KMS-11 (cell line): ENCODE data around the gene ETHE1.

Experiments
- H2AFZ ChIP-seq: fragments of 200-600 bp; sonication (generic); 2 replicates; pipeline ENCODE4 v1.6.1; 2016; ENCODE audit warnings: antibody characterized with exemption, mixed run types, low read depth
- H3K27ac ChIP-seq: fragments of 200-600 bp; sonication (generic); 2 replicates; pipeline ENCODE4 v1.6.1; 2016; ENCODE audit warnings: mild to moderate bottlenecking, mixed run types
- H3K27me3 ChIP-seq: fragments of 200-600 bp; sonication (generic); 2 replicates; pipeline ENCODE4 v1.6.1; 2017; ENCODE audit warnings: mild to moderate bottlenecking, low read depth, mixed run types, moderate library complexity; ENCODE audit not compliant: insufficient read depth
- H3K36me3 ChIP-seq: fragments of 200-600 bp; sonication (generic); 2 replicates; pipeline ENCODE4 v1.6.1; 2017; ENCODE audit warnings: mild to moderate bottlenecking, mixed run types; ENCODE audit not compliant: insufficient read depth
- H3K4me1 ChIP-seq: fragments of 200-600 bp; sonication (generic); 2 replicates; pipeline ENCODE4 v1.6.1; 2016; ENCODE audit warnings: mild to moderate bottlenecking, low read depth, mixed run types; ENCODE audit not compliant: poor library complexity, severe bottlenecking
- H3K4me2 ChIP-seq: fragments of 200-600 bp; sonication (generic); 2 replicates; pipeline ENCODE4 v1.7.0; 2016; ENCODE audit warnings: mild to moderate bottlenecking, mixed run types
- H3K4me3 ChIP-seq: fragments of 200-600 bp; sonication (generic); IDR thresholded peaks from 2 replicates; pipeline ENCODE4 v1.6.1; 2017; ENCODE audit warnings: low read depth, low read length, mixed read lengths; ENCODE audit not compliant: insufficient read depth
- H3K79me2 ChIP-seq: fragments of 200-600 bp; sonication (generic); 2 replicates; pipeline ENCODE4 v1.6.1; 2016; ENCODE audit warnings: low read depth, mixed run types; ENCODE audit not compliant: insufficient read depth
- H3K9ac ChIP-seq: fragments of 200-600 bp; sonication (generic); 2 replicates; pipeline ENCODE4 v1.6.1; 2016; ENCODE audit warnings: mild to moderate bottlenecking, mixed run types
- H4K20me1 ChIP-seq: fragments of 200-600 bp; sonication (generic); 2 replicates; pipeline ENCODE4 v1.6.1; 2016; ENCODE audit warnings: mild to moderate bottlenecking, mixed run types; ENCODE audit not compliant: insufficient read depth
- CTCF ChIP-seq: fragments of 200-600 bp; sonication (generic); conservative IDR thresholded peaks from 2 replicates; pipeline ENCODE4 v1.6.1; 2017; ENCODE audit warnings: low read depth, mild to moderate bottlenecking, antibody characterized with exemption, low read length, moderate library complexity, mixed read lengths

Gene ETHE1

GRCh38 chr19:43489979-43490599, 36.9 kb downstream of the ETHE1 start:
- H3K27me3 ChIP-seq = no peaks in the 10 kb centered on the region
- H3K4me1 ChIP-seq = no peaks in the 10 kb centered on the region
- no peak for TF ChIP-seq CTCF
- no peaks in the 10 kb centered on the region for H3K79me2 ChIP-seq
- H4K20me1 ChIP-seq = no peaks in the 10 kb centered on the region
- no peak overlapping the region for H3K9ac ChIP-seq
- H3K36me3 ChIP-seq = no peaks in the 10 kb centered on the region
- no peak overlapping the region for H3K4me3 ChIP-seq
- H3K4me2 ChIP-seq = no peak overlapping the region
- no peak overlapping the region for H3K27ac ChIP-seq
- no peak overlapping the region for H2AFZ ChIP-seq

GRCh38 chr19:43489310-43489709, 37.7 kb downstream of the ETHE1 start:
- H2AFZ ChIP-seq = no peak overlapping the region
- H3K4me2 ChIP-seq = no peak overlapping the region
- TF ChIP-seq CTCF = no peak
- no peak overlapping the region for H3K4me3 ChIP-seq
- H4K20me1 ChIP-seq = no peaks in the 10 kb centered on the region
- H3K36me3 ChIP-seq = no peaks in the 10 kb centered on the region
- H3K27ac ChIP-seq = no peak overlapping the region
- H3K9ac ChIP-seq = no peak overlapping the region
- no peaks in the 10 kb centered on the region for H3K4me1 ChIP-seq
- no peaks in the 10 kb centered on the region for H3K27me3 ChIP-seq
- H3K79me2 ChIP-seq = no peaks in the 10 kb centered on the region

GRCh38 chr19:43488179-43488578, 38.8 kb downstream of the ETHE1 start:
- TF ChIP-seq CTCF = no peak

GRCh38 chr19:43486412-43486811, 40.6 kb downstream of the ETHE1 start:
- Histone ChIP-seq H3K4me1 (no peaks in the 10 kb centered on the region), H3K36me3 (no peaks in the 10 kb centered on the region), H3K4me3 (no peak overlapping the region), H3K27ac (no peak overlapping the region), H2AFZ (no peak overlapping the region), H3K4me2 (no peak overlapping the region), H4K20me1 (no peaks in the 10 kb centered on the region), H3K27me3 (no peaks in the 10 kb centered on the region), H3K9ac (no peak overlapping the region), H3K79me2 (no peaks in the 10 kb centered on the region)
- TF ChIP-seq CTCF = no peak

More at GRCh38 chr19:43488179-43488578, 38.8 kb downstream of the ETHE1 start:
- Histone ChIP-seq H4K20me1 (no peaks in the 10 kb centered on the region), H3K79me2 (no peaks in the 10 kb centered on the region), H2AFZ (no peak overlapping the region), H3K36me3 (no peaks in the 10 kb centered on the region), H3K27me3 (no peaks in the 10 kb centered on the region), H3K4me1 (no peaks in the 10 kb centered on the region), H3K4me3 (no peak overlapping the region), H3K4me2 (no peak overlapping the region), H3K9ac (no peak overlapping the region), H3K27ac (no peak overlapping the region)
